ENCODE measurements around the gene GIPR. TPM values are rescaled to one million over a fixed set of nuclear protein-coding genes. Genes with fewer than 3 reads are reported as not detected.
"Not testable (repeated sequence)": the region's sequence is repeated elsewhere in the genome, so short reads cannot be mapped to it uniquely, and the experiment has no call there.

Gene GIPR
- total and polyA plus RNA-seq, 8 donors: 1.9 to 44.9 (median 6.8) TPM

GRCh38 chr19:45681391-45682015 is 13.5 kb downstream of the GIPR start:
- Histone ChIP-seq H3K9me3 (no peaks in the 10 kb centered on the region), H3K4me3 (peak overlapping the region; percentile 32 to 44 (median 36)), H3K27me3 (peaks cover 9 to 39% (median 22%) of the 10 kb centered on the region in 3 donors), H3K36me3 (peaks cover 17 to 36% (median 30%) of the 10 kb centered on the region in 4 donors), H3K4me1 (peaks cover 27 to 35% (median 31%) of the 10 kb centered on the region in 4 donors), H3K27ac (peak overlapping the region; percentile 77 to 89 (median 85))
- peak; percentile 94 to 95 for DNase-seq
- intact Hi-C loops (cut with DNase I; ENCODE audit: low total_unique reads): no loop called here
- WGBS, 5 donors: 1 to 2% (median 2%) methylated on average over 25 to 51 of the region's 51 CpGs
- TF ChIP-seq POLR2AphosphoS5 (IDR thresholded peaks at IDR 0.05): peak; percentile 25 to 78 (median 78)
- TF ChIP-seq CTCF (IDR thresholded peaks at IDR 0.05): peak in 6 of 7 experiments; percentile 33 to 98 (median 96)
- no peak for TF ChIP-seq POLR2A (IDR thresholded peaks at IDR 0.05)
- TF ChIP-seq EP300 (IDR thresholded peaks at IDR 0.05): no peak

- H3K27ac ChIP-seq: peak overlapping the region; percentile 77 to 89 (median 85)
- H3K36me3 ChIP-seq: peaks cover 24 to 42% (median 37%) of the 10 kb centered on the region in 4 donors
- 63 to 71% (median 64%) methylated on average over 8 of the region's 8 CpGs for WGBS, 5 donors
- intact Hi-C loops (cut with DNase I; ENCODE audit: low total_unique reads): no loop called here
- TF ChIP-seq POLR2A (IDR thresholded peaks at IDR 0.05): no peak
- no peak for TF ChIP-seq POLR2AphosphoS5 (IDR thresholded peaks at IDR 0.05)
- TF ChIP-seq CTCF (IDR thresholded peaks at IDR 0.05): no peak
- TF ChIP-seq EP300 (IDR thresholded peaks at IDR 0.05): no peak
- H3K4me3 ChIP-seq: peak overlapping the region in 1 of 4 donors; percentile 44
- DNase-seq: no peak
- peaks cover 9 to 33% (median 16%) of the 10 kb centered on the region in 3 donors for H3K27me3 ChIP-seq
- peaks cover 21 to 29% (median 25%) of the 10 kb centered on the region in 4 donors for H3K4me1 ChIP-seq
- no peaks in the 10 kb centered on the region for H3K9me3 ChIP-seq
Measured at GRCh38 chr19:45682117-45682516, 14.1 kb downstream of the GIPR start.

- 66 to 75% (median 68%) methylated on average over 5 of the region's 5 CpGs for WGBS, 5 donors
- H3K4me1 ChIP-seq: peaks cover 14 to 21% (median 17%) of the 10 kb centered on the region in 4 donors
- peaks cover 31 to 50% (median 44%) of the 10 kb centered on the region in 4 donors for H3K36me3 ChIP-seq
- no peak overlapping the region for H3K27ac ChIP-seq
- peaks cover 4 to 25% (median 8%) of the 10 kb centered on the region in 3 donors for H3K27me3 ChIP-seq
- H3K4me3 ChIP-seq: no peak overlapping the region
- no peaks in the 10 kb centered on the region for H3K9me3 ChIP-seq
- intact Hi-C loops (cut with DNase I; ENCODE audit: low total_unique reads): no loop called here
- TF ChIP-seq POLR2A (IDR thresholded peaks at IDR 0.05) (no peak), POLR2AphosphoS5 (IDR thresholded peaks at IDR 0.05) (no peak), CTCF (IDR thresholded peaks at IDR 0.05) (no peak), EP300 (IDR thresholded peaks at IDR 0.05) (no peak)
- no peak for DNase-seq
Measured at GRCh38 chr19:45682908-45683307, 14.9 kb downstream of the GIPR start.

GRCh38 chr19:45685045-45685444 is 17.0 kb downstream of the GIPR start:
- DNase-seq; H3K4me3 ChIP-seq; H3K27me3 ChIP-seq; H3K27ac ChIP-seq; intact Hi-C loops (cut with DNase I; ENCODE audit: low total_unique reads); H3K9me3 ChIP-seq: not testable (repeated sequence)
- Histone ChIP-seq H3K4me1 (peaks cover 11 to 18% (median 15%) of the 10 kb centered on the region in 4 donors), H3K36me3 (peaks cover 36 to 62% (median 56%) of the 10 kb centered on the region in 4 donors)
- 78 to 96% (median 82%) methylated on average over 10 to 11 of the region's 11 CpGs for WGBS, 5 donors

- H3K27me3 ChIP-seq: no peaks in the 10 kb centered on the region
- 85 to 96% (median 92%) methylated on average over 8 to 9 of the region's 9 CpGs for WGBS, 5 donors
- no peaks in the 10 kb centered on the region for H3K9me3 ChIP-seq
- peaks cover 36 to 62% (median 56%) of the 10 kb centered on the region in 4 donors for H3K36me3 ChIP-seq
- intact Hi-C loops (cut with DNase I; ENCODE audit: low total_unique reads): no loop called here
- no peak overlapping the region for H3K27ac ChIP-seq
- TF ChIP-seq POLR2AphosphoS5 (IDR thresholded peaks at IDR 0.05) (no peak), CTCF (IDR thresholded peaks at IDR 0.05) (no peak), POLR2A (IDR thresholded peaks at IDR 0.05) (no peak), EP300 (IDR thresholded peaks at IDR 0.05) (no peak)
- peaks cover 7 to 17% (median 14%) of the 10 kb centered on the region in 4 donors for H3K4me1 ChIP-seq
- no peak for DNase-seq
- H3K4me3 ChIP-seq: no peak overlapping the region
Measured at GRCh38 chr19:45687599-45687998, 19.6 kb downstream of the GIPR start.
